ACHN (cell line): Measurements from ENCODE around the gene ZDHHC19.
"Not testable (repeated sequence)": the region's sequence is repeated elsewhere in the genome, so short reads cannot be mapped to it uniquely, and the experiment has no call there.

Source experiments
- DNase-seq: peaks from one replicate; pipeline ENCODE4 v3.0.0-alpha.2; 2015
- in situ Hi-C: cut with HindIII; loops from 2 replicates; pipeline ENCODE4 v1.10.0; 2017; ENCODE audit warnings: low sequenced_read_pairs, low pct_ligation_motif_present, low pct_unique_long_range_greater_than_20kb

Gene ZDHHC19

GRCh38 chr3:196189566-196190347, 21.4 kb downstream of the ZDHHC19 start:
- in situ Hi-C loops, result no loop called here
- DNase-seq, result no peak

- no peak for DNase-seq
- in situ Hi-C loops, result no loop called here
Measured at GRCh38 chr3:196186651-196187573, 24.3 kb downstream of the ZDHHC19 start.

GRCh38 chr3:196184881-196185280, 26.3 kb downstream of the ZDHHC19 start:
- in situ Hi-C loops, result no loop called here
- DNase-seq, result no peak

DNA sequence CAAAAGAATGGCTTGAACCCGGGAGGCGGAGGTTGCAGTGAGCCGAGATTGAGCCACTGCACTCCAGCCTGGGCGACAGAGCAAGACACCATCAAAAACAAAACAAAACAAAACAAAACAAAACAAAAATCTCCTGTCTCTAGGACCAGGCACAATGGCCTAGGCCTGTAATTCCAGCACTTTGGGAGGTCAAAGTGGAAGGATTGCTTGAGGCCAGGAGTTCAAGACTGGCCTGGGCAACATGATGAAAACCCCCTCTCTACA, 27.1 kb downstream of the ZDHHC19 start:
- DNase-seq, in situ Hi-C loops: not testable (repeated sequence)

DNA sequence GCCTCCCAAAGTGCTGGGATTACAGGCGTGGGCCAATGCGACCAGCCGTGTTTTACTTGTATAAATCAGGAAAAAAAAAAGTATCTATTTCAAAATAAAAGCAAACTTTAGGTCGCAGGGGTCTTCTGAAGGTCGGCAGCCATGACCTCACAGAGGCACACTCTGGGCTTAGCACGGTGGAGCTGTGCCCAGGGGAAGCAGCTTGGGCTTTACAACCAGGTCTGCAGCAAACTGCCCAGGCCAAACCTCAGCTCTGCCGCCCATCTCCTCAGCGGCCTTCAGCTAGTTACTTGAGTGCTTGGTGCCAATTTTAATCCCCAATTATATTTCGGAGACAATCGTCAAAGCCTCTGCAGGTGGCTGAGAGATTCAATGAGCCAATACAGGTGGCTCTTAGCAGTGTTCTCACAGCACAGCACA, 30.1 kb downstream of the ZDHHC19 start:
- DNase-seq, result no peak
- in situ Hi-C loops, result no loop called here

DNA sequence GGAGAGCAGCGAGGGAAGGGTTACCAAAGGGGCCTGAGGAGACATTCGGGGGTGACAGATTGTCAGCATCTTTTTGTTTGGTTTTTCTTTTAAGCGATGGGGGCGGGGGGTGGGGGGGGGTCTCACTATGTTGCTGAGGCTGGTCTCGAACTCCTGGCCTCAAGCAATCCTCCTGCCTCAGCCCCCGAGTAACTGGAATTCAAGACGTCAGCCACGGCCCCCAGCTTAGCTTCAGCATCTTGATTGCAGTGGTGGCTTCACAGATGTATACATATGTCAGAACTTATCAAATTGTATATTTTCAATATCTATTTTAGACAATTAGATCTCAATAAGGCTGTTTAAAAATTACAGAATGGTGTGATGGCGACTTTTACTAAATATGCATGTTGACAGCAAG, 30.9 kb downstream of the ZDHHC19 start:
- no peak for DNase-seq
- in situ Hi-C loops, result no loop called here

GRCh38 chr3:196179380-196180308, 31.6 kb downstream of the ZDHHC19 start:
- no peak for DNase-seq
- in situ Hi-C loops, result no loop called here

DNA sequence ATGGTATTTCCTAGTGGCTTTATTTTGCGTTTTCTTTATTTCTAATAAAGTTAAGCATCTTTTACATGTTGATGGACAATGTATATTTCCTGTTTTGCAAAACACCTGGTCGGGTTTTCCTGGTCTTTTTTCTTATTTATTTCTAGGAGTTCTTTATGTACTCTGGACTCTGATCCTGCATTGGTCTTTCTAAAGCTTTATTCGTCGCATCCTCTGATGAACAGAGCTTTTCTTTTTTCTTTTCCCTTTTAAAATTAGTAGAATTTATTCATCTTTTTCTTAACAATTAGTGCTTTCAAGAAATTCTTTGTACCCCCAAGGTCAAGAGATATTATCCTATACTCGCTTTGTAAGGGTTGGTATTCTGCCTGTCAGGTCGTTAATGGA, 32.2 kb downstream of the ZDHHC19 start:
- in situ Hi-C loops, result no loop called here
- DNase-seq, result no peak

- in situ Hi-C loops, result no loop called here
- no peak for DNase-seq
Measured at GRCh38 chr3:196177967-196178366, 33.2 kb downstream of the ZDHHC19 start.

DNA sequence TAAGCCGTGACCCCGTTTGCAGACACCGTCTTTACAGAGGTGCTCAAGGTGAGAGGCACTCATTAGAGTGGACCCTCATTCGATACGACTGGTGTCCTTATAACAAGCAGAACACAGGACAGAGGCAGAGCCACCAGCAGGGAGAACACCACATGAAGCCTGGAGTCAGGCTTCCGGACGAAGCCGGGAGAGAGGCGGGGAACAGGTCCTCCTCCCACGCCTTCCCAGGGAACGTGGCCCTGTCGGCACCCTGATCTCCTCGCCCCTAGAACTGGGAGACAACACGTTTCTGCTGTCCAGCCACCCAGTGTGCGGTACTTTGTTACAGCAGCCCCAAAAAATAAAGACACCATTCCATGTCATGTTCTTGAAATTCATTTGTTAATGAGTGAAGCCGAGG, 33.6 kb downstream of the ZDHHC19 start:
- DNase-seq, result no peak
- in situ Hi-C loops, result no loop called here

- in situ Hi-C loops, result no loop called here
- DNase-seq, result no peak
Measured at GRCh38 chr3:196175722-196176121, 35.5 kb downstream of the ZDHHC19 start.

DNA sequence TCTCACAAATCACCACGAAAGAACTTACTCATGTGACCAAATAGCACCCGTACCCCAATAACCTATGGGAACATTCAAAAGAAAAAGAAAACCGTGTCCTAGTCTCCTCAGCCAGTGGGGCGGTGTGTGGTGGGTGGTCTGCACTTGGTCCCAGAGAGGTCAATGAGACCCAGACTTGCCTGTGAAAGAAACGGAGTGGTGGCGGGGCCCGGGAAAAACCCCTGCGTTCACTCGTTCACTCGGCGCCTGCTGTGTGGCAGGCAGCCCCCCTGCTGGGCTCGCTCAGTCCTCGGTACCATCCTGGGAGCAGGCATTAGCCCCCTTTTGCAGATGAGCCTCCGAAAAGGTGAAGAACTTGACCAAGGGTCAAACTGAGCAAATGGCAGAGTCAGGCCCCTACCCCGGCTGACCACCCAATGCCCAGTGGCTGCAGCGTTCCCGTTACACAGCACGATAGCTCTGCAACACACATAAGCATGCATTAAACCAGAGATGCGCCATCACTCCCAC, 36.0 kb downstream of the ZDHHC19 start:
- DNase-seq, result no peak
- in situ Hi-C loops, result no loop called here

DNA sequence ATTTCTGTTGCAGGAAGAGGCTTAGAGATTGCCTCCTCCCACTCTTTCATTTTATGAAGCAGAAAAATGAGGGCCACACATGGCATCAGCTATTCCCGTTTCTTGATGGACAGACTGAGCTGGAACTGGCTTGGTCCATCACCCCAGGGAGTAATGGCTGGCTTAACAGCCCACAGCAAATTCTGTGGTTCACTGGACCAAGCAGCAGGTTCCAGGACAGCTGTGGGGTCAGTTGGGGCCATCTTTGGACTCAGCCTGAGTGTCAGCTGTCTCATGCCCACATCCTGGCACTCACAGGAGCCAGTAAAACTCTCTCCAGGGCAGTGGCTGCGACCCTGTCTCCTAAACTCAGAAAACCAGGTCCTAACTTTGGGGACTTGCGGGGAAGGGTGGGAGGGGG, 36.5 kb downstream of the ZDHHC19 start:
- in situ Hi-C loops, result no loop called here

GRCh38 chr3:196170296-196170695, 40.9 kb downstream of the ZDHHC19 start:
- in situ Hi-C loops, result not testable (repeated sequence)

More for the DNA sequence above, 36.5 kb downstream of the ZDHHC19 start:
- no peak for DNase-seq

DNA sequence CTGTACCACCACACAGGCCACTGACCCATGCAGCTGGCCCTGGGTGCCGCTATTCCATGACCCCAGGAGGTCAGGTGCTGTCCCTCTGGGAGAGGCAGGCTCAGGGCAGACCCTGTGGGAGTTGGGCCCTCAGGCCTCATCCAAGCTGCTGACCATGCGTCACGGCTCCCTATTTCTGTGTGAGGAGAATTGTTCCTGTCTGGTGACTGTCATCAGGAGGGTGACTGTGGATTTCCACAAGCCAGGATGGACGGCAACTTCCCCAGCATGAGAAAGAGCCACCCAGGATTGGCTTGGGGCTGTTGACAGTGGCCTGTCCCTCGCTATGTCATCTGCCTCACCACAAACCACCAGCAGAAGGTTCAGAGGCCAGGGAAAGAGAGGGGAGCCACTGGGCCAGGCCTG, 41.4 kb downstream of the ZDHHC19 start:
- in situ Hi-C loops, result no loop called here
- DNase-seq, result no peak

More at GRCh38 chr3:196170296-196170695, 40.9 kb downstream of the ZDHHC19 start:
- not testable (repeated sequence) for DNase-seq

GRCh38 chr3:196168808-196169391, 42.3 kb downstream of the ZDHHC19 start:
- in situ Hi-C loops, result no loop called here
- no peak for DNase-seq

- DNase-seq, result no peak
- in situ Hi-C loops, result no loop called here
Measured at GRCh38 chr3:196166741-196167140, 44.5 kb downstream of the ZDHHC19 start.

- in situ Hi-C loops, result no loop called here
- DNase-seq, result no peak
Measured at GRCh38 chr3:196165850-196166249, 45.4 kb downstream of the ZDHHC19 start.
